Measurements from ENCODE around the gene SUPT3H. TPM values are rescaled to one million over a fixed set of nuclear protein-coding genes. Genes with fewer than 3 reads are reported as not detected.

SUPT3H gene
- total RNA-seq, 1 experiment from 2014 or later = 3.6 TPM

DNA sequence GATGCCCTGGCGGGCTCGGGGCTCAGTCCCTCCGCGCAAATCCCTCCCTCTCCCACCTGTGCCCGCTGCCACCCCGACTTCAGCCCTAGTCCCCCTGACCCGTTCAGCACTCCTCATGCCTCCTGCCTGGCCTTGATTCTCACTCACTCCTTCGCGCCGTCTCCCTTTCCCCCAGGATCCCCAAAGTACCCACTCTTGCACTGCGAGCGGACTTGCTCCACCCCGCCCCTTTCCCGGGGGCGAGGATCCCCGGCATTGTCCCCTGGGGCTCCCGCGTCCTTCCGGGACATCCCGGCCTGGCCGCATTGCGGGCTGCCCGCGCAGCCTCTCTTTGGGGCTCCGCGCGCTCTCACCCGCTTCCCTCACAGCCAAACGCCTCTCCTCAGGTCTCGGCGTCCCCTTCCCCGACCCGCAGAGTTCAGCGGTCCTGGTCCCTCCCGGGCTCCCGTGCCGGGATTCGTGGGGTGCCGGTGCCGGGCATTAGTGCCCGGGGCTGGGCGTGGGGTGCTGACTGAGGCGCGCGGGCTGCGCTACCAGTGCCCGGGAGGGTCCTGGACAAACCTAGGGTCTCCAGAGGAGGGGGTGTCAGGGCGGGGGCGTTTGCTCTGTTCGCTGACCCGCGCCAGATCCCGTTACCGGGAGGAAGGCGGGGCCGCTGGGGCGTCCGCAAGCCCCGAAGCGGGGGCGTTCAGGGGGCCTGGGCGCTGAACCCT lies 45.5 kb upstream of the SUPT3H start:
- Histone ChIP-seq H3K4me3 (ENCODE audit: low read length) (peak overlapping the region; percentile 93), H3K27ac (ENCODE audit: low read length) (peak overlapping the region; percentile 73), H2AFZ (ENCODE audit: low read length) (peak overlapping the region; percentile 83), H3K36me3 (ENCODE audit: low read depth, low read length) (no peaks in the 10 kb centered on the region), H3F3A (ENCODE audit: low read length, unreplicated experiment) (no peaks in the 10 kb centered on the region), H3K9ac (ENCODE audit: low read length) (peak overlapping the region; percentile 91), H3K27me3 (ENCODE audit: low read length) (no peaks in the 10 kb centered on the region), H3K4me2 (ENCODE audit: low read length) (peak overlapping the region; percentile 95), H3K9me3 (ENCODE audit: low read length) (no peaks in the 10 kb centered on the region), H3K9me2 (replicated peaks; ENCODE audit: low read length) (no peaks in the 10 kb centered on the region), H4K20me1 (ENCODE audit: low read length) (no peaks in the 10 kb centered on the region), H3K4me1 (ENCODE audit: insufficient read depth, low read length) (peaks cover 32% of the 10 kb centered on the region), H3K79me2 (ENCODE audit: low read length) (peaks cover 86% of the 10 kb centered on the region)
- CTCF ChIA-PET = interaction anchor here (0.5 kb wide), 1 partner anchor 140 kb away, joined by 3 read pairs; no protein-coding TSS in a partner anchor
- DNase-seq (no peak), ATAC-seq (peak; percentile 2)
- TF ChIP-seq EZH2 (IDR thresholded peaks at IDR 0.05; ENCODE audit: low read length, unreplicated experiment) = no peak
- TF ChIP-seq, protein P1, sequence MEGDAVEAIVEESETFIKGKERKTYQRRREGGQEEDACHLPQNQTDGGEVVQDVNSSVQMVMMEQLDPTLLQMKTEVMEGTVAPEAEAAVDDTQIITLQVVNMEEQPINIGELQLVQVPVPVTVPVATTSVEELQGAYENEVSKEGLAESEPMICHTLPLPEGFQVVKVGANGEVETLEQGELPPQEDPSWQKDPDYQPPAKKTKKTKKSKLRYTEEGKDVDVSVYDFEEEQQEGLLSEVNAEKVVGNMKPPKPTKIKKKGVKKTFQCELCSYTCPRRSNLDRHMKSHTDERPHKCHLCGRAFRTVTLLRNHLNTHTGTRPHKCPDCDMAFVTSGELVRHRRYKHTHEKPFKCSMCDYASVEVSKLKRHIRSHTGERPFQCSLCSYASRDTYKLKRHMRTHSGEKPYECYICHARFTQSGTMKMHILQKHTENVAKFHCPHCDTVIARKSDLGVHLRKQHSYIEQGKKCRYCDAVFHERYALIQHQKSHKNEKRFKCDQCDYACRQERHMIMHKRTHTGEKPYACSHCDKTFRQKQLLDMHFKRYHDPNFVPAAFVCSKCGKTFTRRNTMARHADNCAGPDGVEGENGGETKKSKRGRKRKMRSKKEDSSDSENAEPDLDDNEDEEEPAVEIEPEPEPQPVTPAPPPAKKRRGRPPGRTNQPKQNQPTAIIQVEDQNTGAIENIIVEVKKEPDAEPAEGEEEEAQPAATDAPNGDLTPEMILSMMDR (conservative IDR thresholded peaks at IDR 0.05; ENCODE audit: low read depth, low read length) = no peak
- TF ChIP-seq EZH2phosphoT487 (IDR thresholded peaks at IDR 0.05; ENCODE audit: borderline replicate concordance, low read length) = no peak
- POLR2A ChIA-PET (ENCODE audit: unreplicated experiment) = no interaction called here
- BruUV-seq (replicated peaks) = no TSS peak
- intact Hi-C loops (cut with micrococcal nuclease) = loop anchor here (2.0 to 5.0 kb wide), 2 partner anchors 184 to 234 kb away; no protein-coding TSS in a partner anchor

DNA sequence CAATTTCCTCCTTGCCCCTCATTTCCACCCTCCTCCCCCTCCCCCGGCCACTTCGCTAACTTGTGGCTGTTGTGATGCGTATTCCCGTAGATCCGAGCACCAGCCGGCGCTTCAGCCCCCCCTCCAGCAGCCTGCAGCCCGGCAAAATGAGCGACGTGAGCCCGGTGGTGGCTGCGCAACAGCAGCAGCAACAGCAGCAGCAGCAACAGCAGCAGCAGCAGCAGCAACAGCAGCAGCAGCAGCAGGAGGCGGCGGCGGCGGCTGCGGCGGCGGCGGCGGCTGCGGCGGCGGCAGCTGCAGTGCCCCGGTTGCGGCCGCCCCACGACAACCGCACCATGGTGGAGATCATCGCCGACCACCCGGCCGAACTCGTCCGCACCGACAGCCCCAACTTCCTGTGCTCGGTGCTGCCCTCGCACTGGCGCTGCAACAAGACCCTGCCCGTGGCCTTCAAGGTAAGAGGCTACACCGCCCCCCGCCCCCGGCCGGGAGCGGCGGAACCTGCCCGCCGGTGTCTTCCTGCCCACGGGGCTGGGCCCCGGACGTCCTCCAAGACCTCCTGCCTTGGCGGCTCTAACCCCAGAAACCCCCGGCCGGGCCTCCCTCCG lies 44.9 kb upstream of the SUPT3H start:
- no peaks in the 10 kb centered on the region for H3K36me3 ChIP-seq (ENCODE audit: low read depth, low read length)
- peaks cover 80% of the 10 kb centered on the region for H3K79me2 ChIP-seq (ENCODE audit: low read length)
- peaks cover 32% of the 10 kb centered on the region for H3K4me1 ChIP-seq (ENCODE audit: insufficient read depth, low read length)
- intact Hi-C loops (cut with micrococcal nuclease) = loop anchor here (2.0 to 5.0 kb wide), 2 partner anchors 184 to 235 kb away; no protein-coding TSS in a partner anchor
- no peaks in the 10 kb centered on the region for H3F3A ChIP-seq (ENCODE audit: low read length, unreplicated experiment)
- peak; percentile 30 for ATAC-seq
- H4K20me1 ChIP-seq (ENCODE audit: low read length) = no peaks in the 10 kb centered on the region
- peak overlapping the region; percentile 73 for H3K27ac ChIP-seq (ENCODE audit: low read length)
- peak overlapping the region; percentile 93 for H3K4me3 ChIP-seq (ENCODE audit: low read length)
- no peaks in the 10 kb centered on the region for H3K27me3 ChIP-seq (ENCODE audit: low read length)
- peak overlapping the region; percentile 83 for H2AFZ ChIP-seq (ENCODE audit: low read length)
- H3K9me2 ChIP-seq (replicated peaks; ENCODE audit: low read length) = no peaks in the 10 kb centered on the region
- no peaks in the 10 kb centered on the region for H3K9me3 ChIP-seq (ENCODE audit: low read length)
- CTCF ChIA-PET = interaction anchor here (0.6 to 1.4 kb wide), 4 partner anchors 45 to 615 kb away, joined by 5 to 7 read pairs (median 6); partner anchors contain the start of gene SUPT3H
- POLR2A ChIA-PET (ENCODE audit: unreplicated experiment) = no interaction called here
- H3K9ac ChIP-seq (ENCODE audit: low read length) = peak overlapping the region; percentile 91
- TF ChIP-seq EZH2 (IDR thresholded peaks at IDR 0.05; ENCODE audit: low read length, unreplicated experiment) (no peak), EZH2phosphoT487 (IDR thresholded peaks at IDR 0.05; ENCODE audit: borderline replicate concordance, low read length) (no peak)
- TF ChIP-seq, protein P1 (conservative IDR thresholded peaks at IDR 0.05; ENCODE audit: low read depth, low read length) = no peak
- BruUV-seq (replicated peaks) = no TSS peak
- peak overlapping the region; percentile 95 for H3K4me2 ChIP-seq (ENCODE audit: low read length)
- DNase-seq = peak; percentile 44

All from PC-3 (cell line).